ENCODE results near the gene FXYD1. TPM values are rescaled to one million over a fixed set of nuclear protein-coding genes. Genes with fewer than 3 reads are reported as not detected.
A peak's percentile ranks its signal among the peaks of the same experiment; 100 is the strongest.
"Not testable (repeated sequence)": the region's sequence is repeated elsewhere in the genome, so short reads cannot be mapped to it uniquely, and the experiment has no call there.

Gene FXYD1
- total RNA-seq, 2 experiments from 2014 or later: 0.57 to 11.5 TPM

DNA sequence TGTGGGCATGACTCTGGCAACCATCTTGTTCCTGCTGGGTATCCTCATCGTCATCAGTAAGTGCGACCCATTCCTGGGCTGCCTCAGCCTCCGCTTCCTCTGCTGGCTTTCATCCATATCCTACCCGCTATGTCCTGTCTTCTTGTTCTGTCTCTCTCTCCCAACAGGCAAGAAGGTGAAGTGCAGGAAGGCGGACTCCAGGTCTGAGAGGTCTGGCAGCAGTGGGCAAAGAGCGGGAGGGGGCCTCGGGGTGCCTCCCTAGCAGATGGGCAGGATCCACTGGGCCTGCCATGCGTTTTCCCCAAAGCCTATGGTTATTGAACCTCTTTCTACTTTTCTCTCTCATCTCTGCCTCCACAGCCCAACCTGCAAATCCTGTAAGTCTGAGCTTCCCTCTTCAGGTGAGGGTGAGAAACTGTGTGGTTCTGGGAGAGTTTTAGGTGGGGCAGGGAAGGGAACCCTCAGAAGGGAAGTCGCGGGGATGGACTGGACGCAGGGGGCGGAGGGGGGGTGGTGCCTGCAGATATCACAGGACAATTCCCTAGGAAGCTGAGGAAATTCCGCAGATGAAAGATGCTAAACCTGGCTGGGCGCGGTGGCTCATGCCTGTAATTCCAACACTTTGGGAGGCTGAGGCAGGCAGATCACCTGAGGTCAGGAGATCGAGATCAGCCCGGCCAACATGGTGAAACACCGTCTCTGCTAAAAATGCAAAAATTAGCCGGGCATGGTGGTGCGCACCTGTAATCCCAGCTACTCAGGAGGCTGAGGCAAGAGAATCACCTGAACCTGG is 12.8 kb downstream of the FXYD1 start:
- DNase-seq (ENCODE audit: low spot score): no peak
- ChIA-PET CTCF (ENCODE audit: unreplicated experiment) (interaction anchor here (0.6 kb wide), 1 partner anchor 9 kb away, joined by 5 read pairs; no protein-coding TSS in a partner anchor), POLR2A (interaction anchor here (0.9 kb wide), 1 partner anchor 8 kb away, joined by 3 read pairs; no protein-coding TSS in a partner anchor)
- Histone ChIP-seq H2AFZ (ENCODE audit: low read length) (no peak overlapping the region), H3K4me3 (ENCODE audit: low read depth, low read length, poor library complexity, severe bottlenecking) (no peak overlapping the region), H3K27ac (ENCODE audit: low read depth, low read length, poor library complexity, severe bottlenecking) (no peak overlapping the region), H3K79me2 (ENCODE audit: insufficient read depth, low read depth, low read length) (peaks cover 12% of the 10 kb centered on the region; the same call in 1 of the 2 replicates), H3K36me3 (ENCODE audit: insufficient read depth, low read length) (no peaks in the 10 kb centered on the region; the same call in 1 of the 2 replicates), H3K4me1 (ENCODE audit: insufficient read depth, low read length, poor library complexity, severe bottlenecking) (peaks cover 20% of the 10 kb centered on the region), H3K9me3 (ENCODE audit: low read length) (no peaks in the 10 kb centered on the region), H4K20me1 (ENCODE audit: insufficient read depth, low read length) (no peaks in the 10 kb centered on the region), H3K4me2 (ENCODE audit: low read length) (no peak overlapping the region), H3K9me2 (ENCODE audit: insufficient read depth, low read length) (no peaks in the 10 kb centered on the region)
- intact Hi-C loops (cut with micrococcal nuclease; ENCODE audit: unreplicated experiment): no loop called here
- TF ChIP-seq, protein P1, sequence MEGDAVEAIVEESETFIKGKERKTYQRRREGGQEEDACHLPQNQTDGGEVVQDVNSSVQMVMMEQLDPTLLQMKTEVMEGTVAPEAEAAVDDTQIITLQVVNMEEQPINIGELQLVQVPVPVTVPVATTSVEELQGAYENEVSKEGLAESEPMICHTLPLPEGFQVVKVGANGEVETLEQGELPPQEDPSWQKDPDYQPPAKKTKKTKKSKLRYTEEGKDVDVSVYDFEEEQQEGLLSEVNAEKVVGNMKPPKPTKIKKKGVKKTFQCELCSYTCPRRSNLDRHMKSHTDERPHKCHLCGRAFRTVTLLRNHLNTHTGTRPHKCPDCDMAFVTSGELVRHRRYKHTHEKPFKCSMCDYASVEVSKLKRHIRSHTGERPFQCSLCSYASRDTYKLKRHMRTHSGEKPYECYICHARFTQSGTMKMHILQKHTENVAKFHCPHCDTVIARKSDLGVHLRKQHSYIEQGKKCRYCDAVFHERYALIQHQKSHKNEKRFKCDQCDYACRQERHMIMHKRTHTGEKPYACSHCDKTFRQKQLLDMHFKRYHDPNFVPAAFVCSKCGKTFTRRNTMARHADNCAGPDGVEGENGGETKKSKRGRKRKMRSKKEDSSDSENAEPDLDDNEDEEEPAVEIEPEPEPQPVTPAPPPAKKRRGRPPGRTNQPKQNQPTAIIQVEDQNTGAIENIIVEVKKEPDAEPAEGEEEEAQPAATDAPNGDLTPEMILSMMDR (conservative IDR thresholded peaks at IDR 0.05; ENCODE audit: low read length): no peak
- no peak for TF ChIP-seq EZH2phosphoT487 (IDR thresholded peaks at IDR 0.05; ENCODE audit: borderline replicate concordance, low read depth, low read length)
- no TSS peak for BruUV-seq (replicated peaks)

- H3K4me3 ChIP-seq (ENCODE audit: low read depth, low read length, poor library complexity, severe bottlenecking); DNase-seq (ENCODE audit: low spot score); BruUV-seq (replicated peaks); H3K27ac ChIP-seq (ENCODE audit: low read depth, low read length, poor library complexity, severe bottlenecking); H2AFZ ChIP-seq (ENCODE audit: low read length); H3K9me2 ChIP-seq (ENCODE audit: insufficient read depth, low read length); H4K20me1 ChIP-seq (ENCODE audit: insufficient read depth, low read length); intact Hi-C loops (cut with micrococcal nuclease; ENCODE audit: unreplicated experiment); POLR2A ChIA-PET; H3K9me3 ChIP-seq (ENCODE audit: low read length): not testable (repeated sequence)
- H3K36me3 ChIP-seq (ENCODE audit: insufficient read depth, low read length): peaks cover 16% of the 10 kb centered on the region
- CTCF ChIA-PET (ENCODE audit: unreplicated experiment): interaction anchor here (1.5 kb wide), 1 partner anchor 12 kb away, joined by 14 read pairs; no protein-coding TSS in a partner anchor
- H3K79me2 ChIP-seq (ENCODE audit: insufficient read depth, low read depth, low read length): peaks cover 17% of the 10 kb centered on the region; the same call in 1 of the 2 replicates
- H3K4me1 ChIP-seq (ENCODE audit: insufficient read depth, low read length, poor library complexity, severe bottlenecking): peaks cover 24% of the 10 kb centered on the region
- peak overlapping the region; percentile 82 for H3K4me2 ChIP-seq (ENCODE audit: low read length)
Observed at GRCh38 chr19:35153129-35153522, 14.5 kb downstream of the FXYD1 start.

DNA sequence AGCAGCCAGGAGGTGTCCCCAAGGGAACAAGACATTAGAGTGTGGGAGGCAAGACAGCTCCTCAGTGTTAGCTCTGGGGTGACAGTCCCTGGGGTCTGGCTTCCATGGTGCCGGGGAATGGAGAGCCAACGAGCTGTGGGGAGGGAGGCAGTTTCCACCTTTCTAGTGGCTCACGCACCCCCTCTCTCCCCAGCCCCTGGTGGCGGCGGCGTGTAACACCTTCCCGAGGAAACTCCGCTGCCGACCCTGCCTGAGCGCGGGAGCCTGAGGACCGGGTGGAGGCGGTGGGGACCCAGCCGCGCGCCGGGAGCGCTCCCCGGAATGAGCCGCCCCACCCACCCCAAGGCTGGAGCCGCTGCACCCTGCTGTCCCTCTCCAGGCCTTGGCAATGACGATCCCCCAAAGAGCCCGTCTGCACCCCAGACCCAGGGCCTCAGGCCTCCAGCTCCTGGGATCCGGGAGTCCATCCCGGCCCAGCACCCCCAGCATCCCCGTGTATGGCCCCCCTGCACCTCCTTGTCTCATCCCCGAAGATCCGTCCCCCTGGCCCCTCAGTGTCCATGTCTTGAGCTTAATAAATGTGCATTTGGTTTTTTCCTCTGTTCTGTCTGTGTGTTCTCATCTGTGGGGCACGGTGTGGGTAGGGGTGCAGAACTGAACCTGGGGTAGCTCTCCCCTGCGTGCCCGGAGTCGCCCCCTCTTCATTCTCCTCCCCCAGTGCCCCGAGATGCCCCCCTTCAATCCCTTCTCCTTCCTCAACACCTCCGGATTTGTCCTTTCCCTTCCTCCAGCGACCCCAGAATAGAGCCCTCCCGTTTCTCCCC is 15.3 kb downstream of the FXYD1 start:
- H3K36me3 ChIP-seq (ENCODE audit: insufficient read depth, low read length): peaks cover 24% of the 10 kb centered on the region
- peak overlapping the region; percentile 82 for H3K4me2 ChIP-seq (ENCODE audit: low read length)
- peaks cover 17% of the 10 kb centered on the region; the same call in 1 of the 2 replicates for H3K79me2 ChIP-seq (ENCODE audit: insufficient read depth, low read depth, low read length)
- ChIA-PET POLR2A (interaction anchor here (1.5 kb wide), 1 partner anchor 12 kb away, joined by 5 read pairs; no protein-coding TSS in a partner anchor), CTCF (ENCODE audit: unreplicated experiment) (interaction anchor here (0.6 to 1.5 kb wide), 4 partner anchors 9 to 59 kb away, joined by 3 to 14 read pairs (median 4); no protein-coding TSS in a partner anchor)
- H3K4me1 ChIP-seq (ENCODE audit: insufficient read depth, low read length, poor library complexity, severe bottlenecking): peaks cover 24% of the 10 kb centered on the region
- H3K9me3 ChIP-seq (ENCODE audit: low read length): no peaks in the 10 kb centered on the region
- no peaks in the 10 kb centered on the region for H3K9me2 ChIP-seq (ENCODE audit: insufficient read depth, low read length)
- peak overlapping the region; percentile 36; the same call in 1 of the 2 replicates for H2AFZ ChIP-seq (ENCODE audit: low read length)
- DNase-seq (ENCODE audit: low spot score): peak; percentile 59
- H3K4me3 ChIP-seq (ENCODE audit: low read depth, low read length, poor library complexity, severe bottlenecking): peak overlapping the region; percentile 81
- BruUV-seq (replicated peaks): no TSS peak
- no peaks in the 10 kb centered on the region for H4K20me1 ChIP-seq (ENCODE audit: insufficient read depth, low read length)
- no peak for TF ChIP-seq EZH2phosphoT487 (IDR thresholded peaks at IDR 0.05; ENCODE audit: borderline replicate concordance, low read depth, low read length)
- TF ChIP-seq, protein P1 (conservative IDR thresholded peaks at IDR 0.05; ENCODE audit: low read length): peak; percentile 71
- intact Hi-C loops (cut with micrococcal nuclease; ENCODE audit: unreplicated experiment): loop anchor here (2.0 kb wide), 1 partner anchor 57 kb away; no protein-coding TSS in a partner anchor
- peak overlapping the region; percentile 51 for H3K27ac ChIP-seq (ENCODE audit: low read depth, low read length, poor library complexity, severe bottlenecking)
